K562 (cell line): Measurements from ENCODE around the gene DDC. TPM values are rescaled to one million over a fixed set of nuclear protein-coding genes. Genes with fewer than 3 reads are reported as not detected.

Experiments used
- ATAC-seq: fragments of 200-7000 bp; cut with Tn5 transposase; 3 replicates; pipeline ENCODE4 v1.9.1; 2020; ENCODE audit warnings: moderate library complexity
- BruUV-seq: library from RNA; stranded (reverse); fragments of 400-500 nt; replicated peaks from 2 replicates; lab custom pipeline; 2021; lab: Mats Ljungman, UMichigan
- CTCF ChIA-PET: fragments of 300-600 bp; formaldehyde crosslinking; extraction: SDS; loops from one replicate; lab custom pipeline; 2021; ENCODE audit warnings: low intra/inter-chr PET ratio; lab: Yijun Ruan, JAX
- POLR2A ChIA-PET: fragments of 300-600, 350-650 bp; sonication (Branson Sonifier 250); formaldehyde crosslinking; extraction: SDS; loops from one replicate; lab custom pipeline; 2021; ENCODE audit warnings: antibody characterized with exemption, inconsistent platforms; lab: Yijun Ruan, JAX
- DNase-seq, 4 experiments: peaks; one replicate each; pipeline versions ENCODE4 v3.0.0 to v3.0.0-alpha.2; 2011 to 2018; ENCODE audit warnings: low spot score in 3 of 4, mixed read lengths in 3 of 4; ENCODE audit errors: extremely low read depth in 1 of 4
- FAIRE-seq: peaks from 2 replicates; lab custom pipeline; 2011; peaks lifted over from hg19 to GRCh38; lab: Jason Lieb, UNC
- H2AFZ ChIP-seq: 2 replicates; pipeline ENCODE4 v1.6.0; 2011; ENCODE audit warnings: low read depth, low read length, control low read depth, inconsistent platforms
- H3K27ac ChIP-seq: fragments of 200-600 bp; 3 replicates; pipeline ENCODE4 v1.8.0; 2011; ENCODE audit warnings: low read depth, mild to moderate bottlenecking, control low read depth, inconsistent platforms, low read length, moderate library complexity, mixed read lengths; ENCODE audit errors: extremely low read depth
- H3K27me3 ChIP-seq, 2 experiments: fragments of 300-600 bp in 1 of 2; 2 replicates in 1 of 2; 3 replicates in 1 of 2; pipeline versions ENCODE4 v1.6.0 to v1.8.0; 2011; ENCODE audit warnings: inconsistent platforms in 2 of 2, low read length in 2 of 2, mild to moderate bottlenecking in 1 of 2, mixed read lengths in 1 of 2, moderate library complexity in 1 of 2; ENCODE audit not compliant: control insufficient read depth in 2 of 2, insufficient read depth in 2 of 2
- H3K36me3 ChIP-seq: fragments of 300-600 bp; 3 replicates; pipeline ENCODE4 v1.8.0; 2011; ENCODE audit warnings: mild to moderate bottlenecking, low read length, inconsistent platforms; ENCODE audit not compliant: control insufficient read depth, insufficient read depth
- H3K4me1 ChIP-seq, 2 experiments: fragments of 200-600 bp in 1 of 2; replicated peaks in 1 of 2; 2 replicates in 1 of 2; 3 replicates in 1 of 2; pipeline versions ENCODE4 v1.5.1 to v1.8.0; 2011; ENCODE audit warnings: inconsistent platforms in 2 of 2, low read length in 2 of 2, mild to moderate bottlenecking in 1 of 2, mixed read lengths in 1 of 2, moderate library complexity in 1 of 2; ENCODE audit not compliant: control insufficient read depth in 2 of 2, insufficient read depth in 2 of 2
- H3K4me2 ChIP-seq: 2 replicates; pipeline ENCODE4 v1.6.1; 2011; ENCODE audit warnings: low read length, control low read depth, inconsistent platforms, mixed read lengths; ENCODE audit not compliant: insufficient read depth
- H3K4me3 ChIP-seq: fragments of 200-600 bp; sonication (generic), shearing (Covaris generic); 2 replicates; pipeline ENCODE4 v1.5.1; 2016; ENCODE audit warnings: control low read depth, inconsistent platforms
- H3K79me2 ChIP-seq: fragments of 200-600 bp; 3 replicates; pipeline ENCODE4 v1.8.0; 2011; ENCODE audit warnings: low read length, inconsistent platforms; ENCODE audit not compliant: control insufficient read depth, insufficient read depth
- H3K9ac ChIP-seq, 2 experiments: 2 replicates each; pipeline versions ENCODE4 v1.6.0 to v1.6.1; 2011; ENCODE audit warnings: low read depth in 2 of 2, low read length in 2 of 2, control low read depth in 1 of 2, inconsistent platforms in 1 of 2, mild to moderate bottlenecking in 1 of 2, mixed read lengths in 1 of 2; ENCODE audit not compliant: insufficient read depth in 1 of 2
- H3K9me1 ChIP-seq: one replicate; pipeline ENCODE4 v1.6.0; 2011; ENCODE audit warnings: inconsistent platforms, mild to moderate bottlenecking, low read length, moderate library complexity; ENCODE audit not compliant: control insufficient read depth, insufficient read depth
- H3K9me3 ChIP-seq: replicated peaks from 2 replicates; pipeline ENCODE4 v1.5.1; 2011; ENCODE audit warnings: low read depth, low read length, inconsistent platforms; ENCODE audit not compliant: control insufficient read depth, insufficient read depth
- H4K20me1 ChIP-seq: replicated peaks from 2 replicates; pipeline ENCODE4 v1.6.1; 2011; ENCODE audit warnings: low read length, inconsistent platforms, mixed read lengths; ENCODE audit not compliant: control insufficient read depth, insufficient read depth
- ATF7 ChIP-seq: fragments of 450-650 bp; IDR thresholded peaks from 2 replicates; pipeline ENCODE4 v1.7.1; 2014; ENCODE audit warnings: mild to moderate bottlenecking, moderate library complexity
- C11orf30 ChIP-seq: fragments of 450-650 bp; IDR thresholded peaks from 2 replicates; pipeline ENCODE4 v1.6.1; 2016; ENCODE audit warnings: low read depth, mild to moderate bottlenecking
- CBFA2T2 ChIP-seq: fragments of 450-650 bp; conservative IDR thresholded peaks from 2 replicates; pipeline ENCODE4 v1.6.1; 2017; ENCODE audit warnings: mild to moderate bottlenecking
- CBFA2T3 ChIP-seq: fragments of 450-650 bp; IDR thresholded peaks from 2 replicates; pipeline ENCODE4 v1.6.1; 2017
- CCNT2 ChIP-seq: IDR thresholded peaks from 2 replicates; pipeline ENCODE4 v1.6.1; 2011; ENCODE audit warnings: borderline replicate concordance, low read depth, mild to moderate bottlenecking, moderate library complexity, mixed read lengths, low read length; ENCODE audit not compliant: insufficient read length; ENCODE audit errors: extremely low read depth
- DPF2 ChIP-seq: fragments of 450-650 bp; IDR thresholded peaks from 2 replicates; pipeline ENCODE4 v1.6.1; 2016
- ELK3 ChIP-seq: fragments of 450-650 bp; formaldehyde crosslinking; IDR thresholded peaks from 2 replicates; pipeline ENCODE4 v1.4.0; 2020; ENCODE audit warnings: mild to moderate bottlenecking
- ESRRA ChIP-seq: fragments of 450-650 bp; IDR thresholded peaks from 2 replicates; pipeline ENCODE4 v1.6.1; 2014; ENCODE audit warnings: low read depth, mild to moderate bottlenecking, moderate library complexity, borderline replicate concordance
- ETS2 ChIP-seq: IDR thresholded peaks from 2 replicates; pipeline ENCODE4 v1.6.1; 2016; ENCODE audit warnings: borderline replicate concordance, missing genetic modification characterization, mild to moderate bottlenecking, moderate library complexity, missing compliant biosample characterization; ENCODE audit not compliant: poor library complexity, severe bottlenecking
- HMBOX1 ChIP-seq: sonication (generic); IDR thresholded peaks from 2 replicates; pipeline ENCODE4 v1.6.1; 2016
- JUN ChIP-seq, 2 experiments: sonication (generic) in 1 of 2; formaldehyde crosslinking in 1 of 2; IDR thresholded peaks; 2 replicates each; pipeline versions ENCODE4 v1.6.1 to v1.8.0; 2012 to 2022; ENCODE audit warnings: borderline replicate concordance in 2 of 2, mild to moderate bottlenecking in 2 of 2, improper control_type of control experiment in 1 of 2, low read depth in 1 of 2, low read length in 1 of 2, missing genetic modification reagents in 1 of 2
- JUND ChIP-seq, 2 experiments: IDR thresholded peaks; 2 replicates in 1 of 2; 3 replicates in 1 of 2; pipeline ENCODE4 v1.6.1; 2011; ENCODE audit warnings: borderline replicate concordance in 2 of 2, low read depth in 2 of 2, low read length in 2 of 2, improper control_type of control experiment in 1 of 2, missing biosample characterization in 1 of 2, missing genetic modification characterization in 1 of 2, missing genetic modification reagents in 1 of 2
- KDM1A ChIP-seq, 2 experiments: fragments of 450-650 bp; IDR thresholded peaks; 2 replicates each; pipeline ENCODE4 v1.6.1; 2016; ENCODE audit warnings: mild to moderate bottlenecking in 2 of 2
- NEUROD1 ChIP-seq: fragments of 150-350 bp; IDR thresholded peaks from 2 replicates; pipeline ENCODE4 v1.6.1; 2014; ENCODE audit warnings: borderline replicate concordance, low read length, low read depth; ENCODE audit not compliant: partially characterized antibody
- PKNOX1 ChIP-seq: fragments of 450-650 bp; IDR thresholded peaks from 2 replicates; pipeline ENCODE4 v1.6.1; 2016
- TBP ChIP-seq: optimal IDR thresholded peaks from 2 replicates; pipeline ENCODE3; 2011; ENCODE audit warnings: low read depth, low read length, improper control_type of control experiment
- TCF3 ChIP-seq: sonication (generic); formaldehyde crosslinking; IDR thresholded peaks from 2 replicates; pipeline ENCODE4 v1.4.0; 2020; ENCODE audit warnings: mild to moderate bottlenecking, missing genetic modification reagents
- ZNF277 ChIP-seq: fragments of 250-450 bp; sonication (Bioruptor Pico); IDR thresholded peaks from 2 replicates; pipeline ENCODE4 v1.8.0; 2022; ENCODE audit warnings: inconsistent platforms, mild to moderate bottlenecking, moderate library complexity, borderline replicate concordance
- WGBS: fragments of 100-300 bp; shearing (Covaris generic); methylation state at CpG from one replicate; pipeline ENCODE4 v1.1.6; 2016; ENCODE audit warnings: low coverage, mixed read lengths; ENCODE audit not compliant: insufficient coverage; ENCODE audit errors: missing lambda C conversion rate; 5-methylcytosine and 5-hydroxymethylcytosine counted together
- in situ Hi-C: fragments of 300-500 bp; cut with MboI; formaldehyde crosslinking; loops from 4 replicates; pipeline ENCODE4 v1.15.0; 2018; ENCODE audit warnings: inconsistent platforms, mixed read lengths
- intact Hi-C: fragments of 100-400 bp; cut with micrococcal nuclease; formaldehyde crosslinking; loops from 2 replicates; pipeline ENCODE4 v1.14.2; 2022
- polyA plus RNA-seq, 8 experiments: library from polyadenylated mRNA; depleted of rRNA in 4 of 8; stranded (reverse) in 5 of 8; unstranded in 3 of 8; fragments of >200 nt; fragmentation: Nextera tagmentation in 2 of 8; fragmentation: Illumina TruSeq in 1 of 8; extraction: Ambion mirVana in 2 of 8; extraction: Trizol in 1 of 8; gene quantifications; 2 replicates each; pipeline versions ENCODE4 v1.2.1 to v1.2.3, GENCODE V29; 2011 to 2014; ENCODE audit warnings: inconsistent platforms in 1 of 8, missing spikeins in 1 of 8
- total RNA-seq, 7 experiments: library from RNA; depleted of rRNA in 6 of 7; stranded (reverse); fragments of >200 nt in 6 of 7; fragmentation: Illumina TruSeq in 2 of 7; extraction: Trizol in 2 of 7; gene quantifications; 2 replicates each; pipeline versions ENCODE4 v1.2.1 to v1.2.3, GENCODE V29; 2011 to 2021; ENCODE audit warnings: low replicate concordance in 1 of 7

DDC gene
- total and polyA plus RNA-seq, 9 of the 15 experiments (the other 6 are each of a cell fraction or from before 2014, with no cell fraction given): not detected

- Histone ChIP-seq H3K4me1 (peaks cover 0 to 6% of the 10 kb centered on the region in 2 experiments; a peak in 2 of 5 replicates), H3K4me2 (no peak overlapping the region), H3K79me2 (no peaks in the 10 kb centered on the region), H3K27ac (no peak overlapping the region), H3K9me1 (no peaks in the 10 kb centered on the region), H3K9ac (no peak overlapping the region), H2AFZ (peak overlapping the region; percentile 54), H3K4me3 (no peak overlapping the region), H4K20me1 (no peaks in the 10 kb centered on the region), H3K27me3 (no peaks in the 10 kb centered on the region), H3K36me3 (no peaks in the 10 kb centered on the region), H3K9me3 (no peaks in the 10 kb centered on the region)
- POLR2A ChIA-PET: interaction anchor here (0.6 to 1.1 kb wide), 5 partner anchors 10 to 259 kb away, joined by 3 to 8 read pairs (median 3); partner anchors contain the start of gene DDC
- ATAC-seq (peak; percentile 77), DNase-seq (peak in 1 of 4 experiments; percentile 58), FAIRE-seq (peak; percentile 37)
- CTCF ChIA-PET: no interaction called here
- no TSS peak for BruUV-seq
- intact Hi-C loops: no loop called here
- WGBS: 23% methylated on average over 1 of the region's 1 CpG
- in situ Hi-C loops: no loop called here
- TF ChIP-seq HMBOX1: peak; percentile 15; the same call in 1 of the 2 replicates
- peak; percentile 68 for TF ChIP-seq PKNOX1
- peak; percentile 56 for TF ChIP-seq JUND (IDR thresholded peaks at IDR 0.05; ENCODE audit: borderline replicate concordance, low read depth, low read length)
- TF ChIP-seq JUND (tag; IDR thresholded peaks at IDR 0.05; ENCODE audit: borderline replicate concordance, low read depth, low read length): no peak
- peak; percentile 49; the same call in 1 of the 2 replicates for TF ChIP-seq C11orf30
- TF ChIP-seq KDM1A (IDR thresholded peaks at IDR 0.05): 0 out of 4 replicates have a peak, but pooled peaks of 1 of the 2 experiments have one; percentile 21
- TF ChIP-seq ESRRA: no peak
- TF ChIP-seq TCF3: peak; percentile 21; the same call in 1 of the 2 replicates
- no peak for TF ChIP-seq NEUROD1
- TF ChIP-seq JUN (IDR thresholded peaks at IDR 0.05; ENCODE audit: borderline replicate concordance, low read depth, low read length): 0 out of 2 replicates have a peak, but pooled peaks have one; percentile 18
- TF ChIP-seq JUN (CRISPR knock-in tag; IDR thresholded peaks at IDR 0.05; ENCODE audit: borderline replicate concordance): no peak
- TF ChIP-seq CCNT2: peak; percentile 38
- TF ChIP-seq TBP: peak; percentile 31
- TF ChIP-seq DPF2: peak; percentile 69
- no peak for TF ChIP-seq ELK3 (CRISPR knock-in tag)
- TF ChIP-seq ETS2 (tag): no peak
- 0 out of 2 replicates have a peak, but pooled peaks have one; percentile 18 for TF ChIP-seq CBFA2T2
- peak; percentile 52 for TF ChIP-seq CBFA2T3
- peak; percentile 76; the same call in 1 of the 2 replicates for TF ChIP-seq ATF7
- TF ChIP-seq ZNF277 (CRISPR knock-in tag): no peak
Observed at GRCh38 chr7:50486512-50486911, 78.7 kb downstream of the DDC start.
